Liver (tissue), 9 donors: ENCODE data around the gene ANKRD11. TPM values are rescaled to one million over a fixed set of nuclear protein-coding genes. Genes with fewer than 3 reads are reported as not detected.

Source experiments
- DNase-seq: peaks from one replicate; pipeline ENCODE4 v3.0.0-alpha.2; 2017; ENCODE audit warnings: low spot score
- H3K27ac ChIP-seq, 2 donors: one replicate each; pipeline ENCODE4 v1.7.0; 2013; ENCODE audit warnings: inconsistent platforms in 2 of 2, low read length in 2 of 2, control low read depth in 1 of 2, low read depth in 1 of 2, mild to moderate bottlenecking in 1 of 2
- H3K27me3 ChIP-seq, 4 donors: one replicate each; pipeline versions ENCODE4 v1.6.1 to v1.7.0; 2013; ENCODE audit warnings: low read length in 3 of 4, inconsistent platforms in 1 of 4, mild to moderate bottlenecking in 1 of 4, moderate library complexity in 1 of 4; ENCODE audit not compliant: control insufficient read depth in 4 of 4, insufficient read depth in 4 of 4
- H3K36me3 ChIP-seq, 4 donors: one replicate each; pipeline versions ENCODE4 v1.6.1 to v1.7.0; 2013; ENCODE audit warnings: low read length in 3 of 4, mild to moderate bottlenecking in 3 of 4, low read depth in 1 of 4, moderate library complexity in 1 of 4; ENCODE audit not compliant: control insufficient read depth in 4 of 4, insufficient read depth in 3 of 4
- H3K4me1 ChIP-seq, 4 donors: one replicate each; pipeline versions ENCODE4 v1.6.1 to v1.7.0; 2013; ENCODE audit warnings: low read length in 3 of 4, mild to moderate bottlenecking in 3 of 4, moderate library complexity in 1 of 4; ENCODE audit not compliant: control insufficient read depth in 4 of 4, insufficient read depth in 4 of 4
- H3K4me3 ChIP-seq, 3 donors: one replicate each; pipeline versions ENCODE4 v1.6.1 to v1.7.0; 2013; ENCODE audit warnings: low read length in 3 of 3, control low read depth in 1 of 3, low read depth in 1 of 3, mild to moderate bottlenecking in 1 of 3
- H3K9ac ChIP-seq, 2 donors: one replicate each; pipeline ENCODE4 v1.7.0; 2013; ENCODE audit warnings: low read length in 2 of 2, mild to moderate bottlenecking in 2 of 2, moderate library complexity in 2 of 2, control low read depth in 1 of 2, low read depth in 1 of 2
- H3K9me3 ChIP-seq, 4 donors: one replicate each; pipeline versions ENCODE4 v1.6.1 to v1.7.0; 2013; ENCODE audit warnings: low read length in 3 of 4; ENCODE audit not compliant: control insufficient read depth in 4 of 4
- EGR1 ChIP-seq, 2 donors: IDR thresholded peaks; 2 replicates each; pipeline ENCODE4 v1.6.1; 2016 to 2018; ENCODE audit warnings: antibody characterized with exemption in 2 of 2, low read depth in 2 of 2
- FOXA1 ChIP-seq: IDR thresholded peaks from 2 replicates; pipeline ENCODE4 v1.6.1; 2016; ENCODE audit warnings: antibody characterized with exemption
- FOXA2 ChIP-seq: IDR thresholded peaks from 2 replicates; pipeline ENCODE4 v1.6.1; 2016; ENCODE audit warnings: antibody characterized with exemption
- GABPA ChIP-seq, 2 donors: IDR thresholded peaks in 1 of 2; conservative IDR thresholded peaks in 1 of 2; 2 replicates each; pipeline ENCODE4 v1.6.1; 2016; ENCODE audit warnings: antibody characterized with exemption in 2 of 2, mild to moderate bottlenecking in 1 of 2, moderate library complexity in 1 of 2
- HNF4A ChIP-seq, 2 donors: conservative IDR thresholded peaks; 2 replicates each; pipeline ENCODE4 v1.6.1; 2016; ENCODE audit warnings: antibody characterized with exemption in 2 of 2, mild to moderate bottlenecking in 2 of 2
- HNF4G ChIP-seq: IDR thresholded peaks from 2 replicates; pipeline ENCODE4 v1.6.1; 2016; ENCODE audit warnings: antibody characterized with exemption
- JUND ChIP-seq, 2 donors: IDR thresholded peaks; 2 replicates each; pipeline ENCODE4 v1.6.1; 2016; ENCODE audit warnings: antibody characterized with exemption in 2 of 2
- NR2F2 ChIP-seq: IDR thresholded peaks from 2 replicates; pipeline ENCODE4 v1.6.1; 2016; ENCODE audit warnings: antibody characterized with exemption
- SP1 ChIP-seq: IDR thresholded peaks from 2 replicates; pipeline ENCODE4 v1.6.1; 2018; ENCODE audit warnings: antibody characterized with exemption, mild to moderate bottlenecking
- TAF1 ChIP-seq: conservative IDR thresholded peaks from 2 replicates; pipeline ENCODE4 v1.6.1; 2016; ENCODE audit warnings: antibody characterized with exemption, mild to moderate bottlenecking
- YY1 ChIP-seq: IDR thresholded peaks from 2 replicates; pipeline ENCODE4 v1.6.1; 2016; ENCODE audit warnings: antibody characterized with exemption, mild to moderate bottlenecking
- WGBS: extraction: QIAGEN DNeasy Blood & Tissue Kit; methylation state at CpG from one replicate; pipeline ENCODE4 v1.1.7; 2013; 5-methylcytosine and 5-hydroxymethylcytosine counted together
- polyA plus RNA-seq, 2 donors: library from polyadenylated mRNA; stranded (reverse) in 1 of 2; unstranded in 1 of 2; fragments of 200-250 nt in 1 of 2; fragments of >200 nt in 1 of 2; fragmentation: Nextera tagmentation in 1 of 2; extraction: Ambion mirVana in 1 of 2; gene quantifications; one replicate each; pipeline versions ENCODE4 v1.2.1 to v1.2.3, GENCODE V29; 2013 to 2015
- total RNA-seq, 2 donors: library from RNA; depleted of rRNA; stranded (reverse); fragments of >200 nt; gene quantifications; one replicate each; pipeline ENCODE4 v1.2.3, GENCODE V29; 2014
- TF ChIP-seq, protein P1 (sequence below): IDR thresholded peaks from 2 replicates; pipeline ENCODE4 v1.6.1; 2016; ENCODE audit warnings: antibody characterized with exemption
- TF ChIP-seq, protein P2 (sequence below): fragments of 150-350 bp; IDR thresholded peaks from 2 replicates; pipeline ENCODE4 v1.5.1; 2017; ENCODE audit warnings: improper control_type of control experiment, low read depth, low read length; ENCODE audit not compliant: missing input control
- TF ChIP-seq, protein P3 (sequence below): IDR thresholded peaks from 2 replicates; pipeline ENCODE4 v1.6.1; 2016; ENCODE audit warnings: antibody characterized with exemption
- TF ChIP-seq, protein P4 (sequence below): IDR thresholded peaks from 2 replicates; pipeline ENCODE4 v1.6.1; 2016; ENCODE audit warnings: antibody characterized with exemption
- TF ChIP-seq, protein P5 (sequence below): IDR thresholded peaks from 2 replicates; pipeline ENCODE4 v1.6.1; 2016; ENCODE audit warnings: antibody characterized with exemption, mild to moderate bottlenecking
- donor health status: healthy.
- donor health status: healthy.
- donor health status: healthy.
- donor health status: healthy.
- donor health status: healthy.

Gene ANKRD11
- total and polyA plus RNA-seq, 4 donors: 16.3 to 55.1 (median 28.0) TPM

DNA sequence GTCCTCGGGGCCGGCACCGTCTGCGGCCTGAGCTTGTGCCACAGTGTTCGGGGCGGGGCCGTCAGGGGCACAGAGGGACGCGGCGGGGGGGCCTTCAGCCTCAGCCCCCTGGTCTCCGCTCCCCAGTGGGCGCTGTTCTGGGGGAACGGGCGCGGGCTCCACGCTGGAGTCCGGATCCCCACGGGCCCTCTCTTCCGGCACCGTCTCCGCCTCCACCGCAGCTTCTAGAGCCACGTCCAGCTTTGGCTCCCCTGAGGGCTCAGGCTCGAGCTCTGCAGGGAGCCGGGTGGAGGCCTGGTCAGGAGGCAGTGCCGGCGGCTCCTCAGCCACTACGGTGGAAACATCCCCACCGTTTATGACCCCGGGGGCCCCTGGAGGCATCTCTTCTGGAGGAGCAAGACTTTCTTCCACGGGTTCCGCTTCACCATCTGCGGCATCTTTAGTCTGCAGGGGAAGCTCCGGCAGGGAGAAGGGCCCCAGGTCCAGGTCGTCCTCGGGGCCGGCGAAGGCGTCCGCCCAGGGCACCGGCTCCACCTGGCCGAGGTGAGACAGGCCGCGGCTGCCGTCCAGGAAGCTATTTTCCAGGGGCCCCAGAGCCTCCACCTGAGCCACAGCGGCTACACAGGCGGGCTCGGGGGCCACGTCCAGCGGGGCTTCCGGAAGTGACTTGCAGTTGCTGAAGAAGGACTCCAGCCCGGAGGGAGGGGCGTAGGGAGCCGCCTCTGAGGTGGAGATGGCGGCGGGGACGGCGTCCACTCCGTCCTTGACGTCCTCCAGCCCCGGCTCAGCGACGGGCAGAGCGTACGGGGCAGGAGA is 210.5 kb downstream of the ANKRD11 start:
- Histone ChIP-seq H3K27me3 (no peaks in the 10 kb centered on the region), H3K4me1 (no peaks in the 10 kb centered on the region), H3K9me3 (no peaks in the 10 kb centered on the region), H3K9ac (no peak overlapping the region), H3K27ac (no peak overlapping the region), H3K4me3 (no peak overlapping the region), H3K36me3 (peaks cover 13 to 64% (median 25%) of the 10 kb centered on the region in 4 donors)
- 96% methylated on average over 65 of the region's 65 CpGs for WGBS
- no peak for DNase-seq
- TF ChIP-seq TAF1 (no peak), EGR1 (IDR thresholded peaks at IDR 0.05; ENCODE audit: low read depth in 2 of 2) (no peak), JUND (IDR thresholded peaks at IDR 0.05) (no peak), HNF4G (no peak), NR2F2 (no peak), FOXA1 (no peak), HNF4A (conservative IDR thresholded peaks at IDR 0.05) (no peak)
- TF ChIP-seq, protein P1, sequence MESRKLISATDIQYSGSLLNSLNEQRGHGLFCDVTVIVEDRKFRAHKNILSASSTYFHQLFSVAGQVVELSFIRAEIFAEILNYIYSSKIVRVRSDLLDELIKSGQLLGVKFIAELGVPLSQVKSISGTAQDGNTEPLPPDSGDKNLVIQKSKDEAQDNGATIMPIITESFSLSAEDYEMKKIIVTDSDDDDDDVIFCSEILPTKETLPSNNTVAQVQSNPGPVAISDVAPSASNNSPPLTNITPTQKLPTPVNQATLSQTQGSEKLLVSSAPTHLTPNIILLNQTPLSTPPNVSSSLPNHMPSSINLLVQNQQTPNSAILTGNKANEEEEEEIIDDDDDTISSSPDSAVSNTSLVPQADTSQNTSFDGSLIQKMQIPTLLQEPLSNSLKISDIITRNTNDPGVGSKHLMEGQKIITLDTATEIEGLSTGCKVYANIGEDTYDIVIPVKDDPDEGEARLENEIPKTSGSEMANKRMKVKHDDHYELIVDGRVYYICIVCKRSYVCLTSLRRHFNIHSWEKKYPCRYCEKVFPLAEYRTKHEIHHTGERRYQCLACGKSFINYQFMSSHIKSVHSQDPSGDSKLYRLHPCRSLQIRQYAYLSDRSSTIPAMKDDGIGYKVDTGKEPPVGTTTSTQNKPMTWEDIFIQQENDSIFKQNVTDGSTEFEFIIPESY: no peak
- TF ChIP-seq, protein P2, sequence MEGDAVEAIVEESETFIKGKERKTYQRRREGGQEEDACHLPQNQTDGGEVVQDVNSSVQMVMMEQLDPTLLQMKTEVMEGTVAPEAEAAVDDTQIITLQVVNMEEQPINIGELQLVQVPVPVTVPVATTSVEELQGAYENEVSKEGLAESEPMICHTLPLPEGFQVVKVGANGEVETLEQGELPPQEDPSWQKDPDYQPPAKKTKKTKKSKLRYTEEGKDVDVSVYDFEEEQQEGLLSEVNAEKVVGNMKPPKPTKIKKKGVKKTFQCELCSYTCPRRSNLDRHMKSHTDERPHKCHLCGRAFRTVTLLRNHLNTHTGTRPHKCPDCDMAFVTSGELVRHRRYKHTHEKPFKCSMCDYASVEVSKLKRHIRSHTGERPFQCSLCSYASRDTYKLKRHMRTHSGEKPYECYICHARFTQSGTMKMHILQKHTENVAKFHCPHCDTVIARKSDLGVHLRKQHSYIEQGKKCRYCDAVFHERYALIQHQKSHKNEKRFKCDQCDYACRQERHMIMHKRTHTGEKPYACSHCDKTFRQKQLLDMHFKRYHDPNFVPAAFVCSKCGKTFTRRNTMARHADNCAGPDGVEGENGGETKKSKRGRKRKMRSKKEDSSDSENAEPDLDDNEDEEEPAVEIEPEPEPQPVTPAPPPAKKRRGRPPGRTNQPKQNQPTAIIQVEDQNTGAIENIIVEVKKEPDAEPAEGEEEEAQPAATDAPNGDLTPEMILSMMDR: no peak
- TF ChIP-seq, protein P3, sequence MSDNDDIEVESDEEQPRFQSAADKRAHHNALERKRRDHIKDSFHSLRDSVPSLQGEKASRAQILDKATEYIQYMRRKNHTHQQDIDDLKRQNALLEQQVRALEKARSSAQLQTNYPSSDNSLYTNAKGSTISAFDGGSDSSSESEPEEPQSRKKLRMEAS: no peak

DNA sequence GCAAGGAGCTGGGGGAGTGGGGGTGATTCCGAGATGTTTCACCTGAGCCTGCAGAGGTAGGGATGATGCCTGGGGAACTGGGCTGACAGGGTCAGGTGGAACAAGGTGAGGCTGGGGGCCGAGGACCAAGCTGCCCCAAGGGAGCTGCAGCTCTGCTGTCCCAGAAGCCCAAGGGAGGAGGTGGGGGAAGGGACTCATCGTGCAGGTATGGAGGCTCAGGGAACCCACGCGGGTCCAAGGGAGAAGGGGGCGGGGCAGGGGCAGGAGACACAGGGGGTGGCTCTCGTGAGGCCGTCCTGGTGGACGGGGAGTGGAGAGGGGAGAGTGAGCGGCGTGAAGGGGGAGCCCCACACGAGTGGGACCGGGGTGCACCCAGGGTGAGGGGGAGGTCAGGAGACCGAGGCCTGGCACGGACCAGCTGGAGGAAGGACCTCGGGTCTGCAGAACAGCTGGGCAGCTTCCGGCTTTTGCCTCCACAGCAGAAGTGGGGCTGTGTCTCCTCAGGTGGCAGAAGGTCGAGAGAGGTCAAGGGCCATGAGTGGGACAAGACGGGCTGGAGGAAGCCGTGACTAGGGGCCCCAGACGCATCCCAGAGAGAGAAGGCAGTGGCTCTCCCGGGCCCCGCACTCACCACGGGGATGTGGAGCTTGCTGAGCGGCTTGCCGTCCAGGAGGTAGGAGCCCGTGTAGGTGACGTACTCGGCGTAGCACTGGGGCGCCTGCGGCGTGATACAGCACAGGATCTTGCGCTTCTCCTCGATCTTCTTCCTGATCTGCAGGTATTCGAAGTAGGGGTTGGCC is 211.7 kb downstream of the ANKRD11 start:
- Histone ChIP-seq H3K36me3 (peaks cover 12 to 64% (median 20%) of the 10 kb centered on the region in 4 donors), H3K9ac (no peak overlapping the region), H3K27me3 (no peaks in the 10 kb centered on the region), H3K4me3 (no peak overlapping the region), H3K9me3 (no peaks in the 10 kb centered on the region), H3K27ac (no peak overlapping the region), H3K4me1 (no peaks in the 10 kb centered on the region)
- WGBS: 95% methylated on average over 36 of the region's 36 CpGs
- no peak for DNase-seq
- TF ChIP-seq FOXA2 (no peak), HNF4A (conservative IDR thresholded peaks at IDR 0.05) (no peak), GABPA (IDR thresholded peaks at IDR 0.05 in 1 of 2, conservative IDR thresholded peaks at IDR 0.05 in 1 of 2) (no peak), NR2F2 (no peak), TAF1 (no peak), YY1 (no peak), SP1 (no peak)
- TF ChIP-seq, protein P4, sequence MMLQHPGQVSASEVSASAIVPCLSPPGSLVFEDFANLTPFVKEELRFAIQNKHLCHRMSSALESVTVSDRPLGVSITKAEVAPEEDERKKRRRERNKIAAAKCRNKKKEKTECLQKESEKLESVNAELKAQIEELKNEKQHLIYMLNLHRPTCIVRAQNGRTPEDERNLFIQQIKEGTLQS: no peak
- TF ChIP-seq, protein P3: no peak
- TF ChIP-seq, protein P5, sequence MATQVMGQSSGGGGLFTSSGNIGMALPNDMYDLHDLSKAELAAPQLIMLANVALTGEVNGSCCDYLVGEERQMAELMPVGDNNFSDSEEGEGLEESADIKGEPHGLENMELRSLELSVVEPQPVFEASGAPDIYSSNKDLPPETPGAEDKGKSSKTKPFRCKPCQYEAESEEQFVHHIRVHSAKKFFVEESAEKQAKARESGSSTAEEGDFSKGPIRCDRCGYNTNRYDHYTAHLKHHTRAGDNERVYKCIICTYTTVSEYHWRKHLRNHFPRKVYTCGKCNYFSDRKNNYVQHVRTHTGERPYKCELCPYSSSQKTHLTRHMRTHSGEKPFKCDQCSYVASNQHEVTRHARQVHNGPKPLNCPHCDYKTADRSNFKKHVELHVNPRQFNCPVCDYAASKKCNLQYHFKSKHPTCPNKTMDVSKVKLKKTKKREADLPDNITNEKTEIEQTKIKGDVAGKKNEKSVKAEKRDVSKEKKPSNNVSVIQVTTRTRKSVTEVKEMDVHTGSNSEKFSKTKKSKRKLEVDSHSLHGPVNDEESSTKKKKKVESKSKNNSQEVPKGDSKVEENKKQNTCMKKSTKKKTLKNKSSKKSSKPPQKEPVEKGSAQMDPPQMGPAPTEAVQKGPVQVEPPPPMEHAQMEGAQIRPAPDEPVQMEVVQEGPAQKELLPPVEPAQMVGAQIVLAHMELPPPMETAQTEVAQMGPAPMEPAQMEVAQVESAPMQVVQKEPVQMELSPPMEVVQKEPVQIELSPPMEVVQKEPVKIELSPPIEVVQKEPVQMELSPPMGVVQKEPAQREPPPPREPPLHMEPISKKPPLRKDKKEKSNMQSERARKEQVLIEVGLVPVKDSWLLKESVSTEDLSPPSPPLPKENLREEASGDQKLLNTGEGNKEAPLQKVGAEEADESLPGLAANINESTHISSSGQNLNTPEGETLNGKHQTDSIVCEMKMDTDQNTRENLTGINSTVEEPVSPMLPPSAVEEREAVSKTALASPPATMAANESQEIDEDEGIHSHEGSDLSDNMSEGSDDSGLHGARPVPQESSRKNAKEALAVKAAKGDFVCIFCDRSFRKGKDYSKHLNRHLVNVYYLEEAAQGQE: no peak
- TF ChIP-seq, protein P2: no peak
- TF ChIP-seq, protein P1: no peak
